Esophagus squamous epithelium (tissue), 5 donors: ENCODE measurements around the gene RYR1. TPM values are rescaled to one million over a fixed set of nuclear protein-coding genes. Genes with fewer than 3 reads are reported as not detected.
"Not testable (repeated sequence)": the region's sequence is repeated elsewhere in the genome, so short reads cannot be mapped to it uniquely, and the experiment has no call there.

ENCODE experiments used
- DNase-seq: peaks from one replicate; lab custom pipeline; 2025; lab: John Stamatoyannopoulos, UW
- H3K27ac ChIP-seq, 4 donors: fragments of 200-600 bp; sonication (generic); one replicate each; pipeline ENCODE4 v1.5.1; 2016 to 2019; ENCODE audit warnings: mild to moderate bottlenecking in 1 of 4
- H3K27me3 ChIP-seq, 4 donors: fragments of 200-600 bp; sonication (generic); 1 replicate in 3 of 4; 2 replicates in 1 of 4; pipeline versions ENCODE4 v1.5.1 to v1.6.0; 2017 to 2021; ENCODE audit warnings: antibody characterized with exemption in 1 of 4
- H3K36me3 ChIP-seq, 3 donors: fragments of 200-600 bp; sonication (generic); one replicate each; pipeline ENCODE4 v1.5.1; 2016 to 2019
- H3K4me1 ChIP-seq, 3 donors: fragments of 200-600 bp; sonication (generic); one replicate each; pipeline ENCODE4 v1.5.1; 2017 to 2019
- H3K4me3 ChIP-seq, 4 donors: fragments of 200-600 bp; sonication (generic); 1 replicate in 3 of 4; 2 replicates in 1 of 4; pipeline ENCODE4 v1.5.1; 2016 to 2019; ENCODE audit warnings: mild to moderate bottlenecking in 2 of 4, moderate library complexity in 1 of 4
- H3K9me3 ChIP-seq, 3 donors: fragments of 200-600 bp; sonication (generic); one replicate each; pipeline ENCODE4 v1.5.1; 2016 to 2019
- POLR2A ChIP-seq, 4 donors: fragments of 450-650 bp; IDR thresholded peaks; one replicate each; pipeline ENCODE4 v1.6.1; 2017; ENCODE audit warnings: antibody characterized with exemption in 4 of 4, mild to moderate bottlenecking in 4 of 4, moderate library complexity in 3 of 4
- WGBS, 2 donors: methylation state at CpG; one replicate each; pipeline ENCODE4 v1.1.5; 2018; 5-methylcytosine and 5-hydroxymethylcytosine counted together
- intact Hi-C: fragments of 100-400 bp; cut with DNase I; formaldehyde crosslinking; loops from one replicate; pipeline ENCODE4 v1.15.0; 2022
- total RNA-seq, 4 donors: library from RNA; depleted of rRNA; stranded (reverse); fragments of >200 nt; gene quantifications; one replicate each; pipeline ENCODE4 v1.1.0, GENCODE V29; 2016
- TF ChIP-seq, protein P1 (sequence below), 6 experiments: fragments of 450-650 bp in 4 of 6; fragments of 200-600 bp in 2 of 6; sonication (generic) in 2 of 6; IDR thresholded peaks; one replicate each; pipeline ENCODE4 v1.5.1; 2016 to 2019; ENCODE audit warnings: antibody characterized with exemption in 6 of 6, mild to moderate bottlenecking in 4 of 6, moderate library complexity in 4 of 6
- donor health status: DM: yes; HTN: yes; CAD: no.

Gene RYR1
- total RNA-seq, 4 donors from 2014 or later = 11.2 to 18.3 (median 13.8) TPM

DNA sequence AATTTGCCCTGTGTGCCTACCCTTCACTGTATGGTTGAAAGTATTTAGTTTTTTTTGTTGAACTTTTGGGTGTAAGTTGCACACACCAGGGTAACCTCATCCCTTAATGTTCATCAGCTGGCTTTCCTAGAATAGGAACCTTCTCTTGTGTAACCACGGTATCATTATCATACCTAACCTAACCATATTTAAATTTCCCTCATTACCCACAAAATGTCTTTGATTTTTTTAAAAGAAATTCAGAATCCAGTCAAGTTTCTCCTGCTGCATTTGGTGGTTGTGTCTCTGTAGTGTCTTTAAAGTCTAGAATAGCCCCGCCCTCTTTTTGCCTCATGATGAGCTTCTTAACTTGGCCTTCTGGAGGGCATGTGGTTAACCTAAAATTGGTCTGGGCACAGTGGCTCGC lies 80.3 kb downstream of the RYR1 start:
- H3K27me3 ChIP-seq = peaks cover 0 to 33% (median 0%) of the 10 kb centered on the region in 4 donors
- no peak overlapping the region for H3K4me3 ChIP-seq
- 56 to 75% methylated on average over 3 of the region's 3 CpGs for WGBS, 2 donors
- no peak overlapping the region for H3K27ac ChIP-seq
- peaks cover 0 to 11% (median 0%) of the 10 kb centered on the region in 3 donors for H3K4me1 ChIP-seq
- DNase-seq = no peak
- TF ChIP-seq POLR2A (IDR thresholded peaks at IDR 0.05) = no peak
- TF ChIP-seq, protein P1, sequence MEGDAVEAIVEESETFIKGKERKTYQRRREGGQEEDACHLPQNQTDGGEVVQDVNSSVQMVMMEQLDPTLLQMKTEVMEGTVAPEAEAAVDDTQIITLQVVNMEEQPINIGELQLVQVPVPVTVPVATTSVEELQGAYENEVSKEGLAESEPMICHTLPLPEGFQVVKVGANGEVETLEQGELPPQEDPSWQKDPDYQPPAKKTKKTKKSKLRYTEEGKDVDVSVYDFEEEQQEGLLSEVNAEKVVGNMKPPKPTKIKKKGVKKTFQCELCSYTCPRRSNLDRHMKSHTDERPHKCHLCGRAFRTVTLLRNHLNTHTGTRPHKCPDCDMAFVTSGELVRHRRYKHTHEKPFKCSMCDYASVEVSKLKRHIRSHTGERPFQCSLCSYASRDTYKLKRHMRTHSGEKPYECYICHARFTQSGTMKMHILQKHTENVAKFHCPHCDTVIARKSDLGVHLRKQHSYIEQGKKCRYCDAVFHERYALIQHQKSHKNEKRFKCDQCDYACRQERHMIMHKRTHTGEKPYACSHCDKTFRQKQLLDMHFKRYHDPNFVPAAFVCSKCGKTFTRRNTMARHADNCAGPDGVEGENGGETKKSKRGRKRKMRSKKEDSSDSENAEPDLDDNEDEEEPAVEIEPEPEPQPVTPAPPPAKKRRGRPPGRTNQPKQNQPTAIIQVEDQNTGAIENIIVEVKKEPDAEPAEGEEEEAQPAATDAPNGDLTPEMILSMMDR (IDR thresholded peaks at IDR 0.05) = no peak
- H3K9me3 ChIP-seq = no peaks in the 10 kb centered on the region
- H3K36me3 ChIP-seq = no peaks in the 10 kb centered on the region
- intact Hi-C loops = no loop called here

DNA sequence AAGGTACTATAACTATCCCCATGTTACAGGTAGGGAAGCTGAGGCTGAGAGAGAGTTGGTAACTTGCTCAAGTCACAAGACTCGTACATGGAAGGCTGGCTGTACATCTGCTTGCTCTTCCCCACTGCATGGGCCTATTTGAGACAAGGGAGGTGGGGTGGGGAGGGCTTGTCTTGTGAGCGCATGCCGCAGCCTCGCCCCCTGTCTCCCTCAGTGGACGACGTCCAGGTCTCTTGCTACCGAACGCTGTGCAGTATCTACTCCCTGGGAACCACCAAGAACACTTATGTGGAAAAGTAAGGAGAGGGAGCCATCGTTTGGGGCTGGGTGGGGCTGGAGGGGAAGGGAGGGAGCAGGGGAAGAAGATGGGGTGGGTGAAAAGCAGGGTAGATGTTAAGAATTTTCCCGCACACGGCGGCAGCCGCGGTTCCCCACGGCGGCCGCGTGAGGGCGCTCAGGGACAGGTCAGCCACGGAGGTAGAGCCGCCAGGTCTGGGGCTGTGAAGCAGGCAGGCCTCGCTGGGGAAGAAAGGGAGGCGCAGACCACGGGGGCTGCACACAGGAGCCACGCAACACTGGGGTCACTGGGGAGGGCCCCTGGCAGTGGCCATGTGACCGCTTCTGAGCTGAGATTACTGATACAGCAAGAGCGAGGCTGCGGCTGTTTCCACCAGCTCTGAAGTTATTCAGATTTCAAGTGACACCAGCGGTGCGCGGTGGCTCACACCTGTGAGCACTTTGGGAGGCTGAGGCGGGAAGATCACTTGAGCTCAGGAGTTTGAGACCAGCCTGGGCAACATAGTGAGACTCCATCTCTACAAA lies 81.5 kb downstream of the RYR1 start:
- intact Hi-C loops = no loop called here
- H3K27me3 ChIP-seq = peaks cover 0 to 32% (median 0%) of the 10 kb centered on the region in 4 donors
- peaks cover 0 to 11% (median 0%) of the 10 kb centered on the region in 3 donors for H3K4me1 ChIP-seq
- TF ChIP-seq POLR2A (IDR thresholded peaks at IDR 0.05) = no peak
- TF ChIP-seq, protein P1 (IDR thresholded peaks at IDR 0.05) = peak; percentile 71 to 94 (median 84)
- no peaks in the 10 kb centered on the region for H3K9me3 ChIP-seq
- WGBS, 2 donors = 23 to 26% methylated on average over 18 to 27 of the region's 32 CpGs
- no peak for DNase-seq
- H3K36me3 ChIP-seq = no peaks in the 10 kb centered on the region
- no peak overlapping the region for H3K4me3 ChIP-seq
- no peak overlapping the region for H3K27ac ChIP-seq

DNA sequence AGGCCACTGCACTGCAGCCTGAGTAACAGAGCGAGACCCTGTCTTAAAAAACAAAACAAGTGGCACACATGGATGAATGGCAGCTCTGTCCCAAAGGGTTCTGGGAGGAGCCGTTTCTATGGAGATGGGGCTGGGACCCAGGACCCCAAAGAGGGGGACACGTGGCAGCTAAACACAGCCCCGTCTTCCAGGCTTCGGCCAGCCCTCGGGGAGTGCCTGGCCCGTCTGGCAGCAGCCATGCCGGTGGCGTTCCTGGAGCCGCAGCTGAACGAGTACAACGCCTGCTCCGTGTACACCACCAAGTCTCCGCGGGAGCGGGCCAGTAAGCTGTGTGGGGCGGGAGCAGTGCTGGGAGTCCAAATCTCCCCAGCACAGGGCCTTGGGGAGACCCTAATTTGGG lies 82.4 kb downstream of the RYR1 start:
- DNase-seq = no peak
- H3K4me3 ChIP-seq = no peak overlapping the region
- intact Hi-C loops = no loop called here
- peaks cover 0 to 23% (median 0%) of the 10 kb centered on the region in 4 donors for H3K27me3 ChIP-seq
- TF ChIP-seq, protein P1 (IDR thresholded peaks at IDR 0.05) = no peak
- no peak for TF ChIP-seq POLR2A (IDR thresholded peaks at IDR 0.05)
- WGBS, 2 donors = 67 to 73% methylated on average over 4 to 8 of the region's 17 CpGs
- no peaks in the 10 kb centered on the region for H3K9me3 ChIP-seq
- no peak overlapping the region for H3K27ac ChIP-seq
- no peaks in the 10 kb centered on the region for H3K36me3 ChIP-seq
- H3K4me1 ChIP-seq = peaks cover 0 to 11% (median 0%) of the 10 kb centered on the region in 3 donors

DNA sequence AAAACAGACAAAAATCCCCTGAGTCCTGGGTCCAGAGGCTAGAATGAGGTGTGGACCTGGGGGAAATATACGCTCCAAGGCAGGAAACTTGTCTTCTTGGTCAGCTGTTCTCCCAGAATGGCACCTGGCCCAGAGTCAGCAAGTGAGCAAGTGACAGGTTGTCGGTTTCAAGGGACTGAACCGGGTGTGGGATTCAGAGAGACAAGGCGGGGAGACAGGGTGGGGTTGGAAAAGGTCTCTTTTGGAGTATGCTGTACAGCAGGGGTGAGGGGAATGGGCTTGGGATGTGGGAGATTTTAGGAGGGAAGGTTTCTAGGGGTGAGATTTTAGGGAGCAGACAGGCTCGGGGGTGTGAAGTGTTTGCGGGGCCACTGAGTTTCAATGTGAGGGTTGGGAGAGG lies 83.3 kb downstream of the RYR1 start:
- H3K9me3 ChIP-seq = no peaks in the 10 kb centered on the region
- no peak overlapping the region for H3K27ac ChIP-seq
- WGBS, 2 donors = 68 to 80% methylated on average over 6 of the region's 6 CpGs
- intact Hi-C loops = no loop called here
- peaks cover 0 to 16% (median 0%) of the 10 kb centered on the region in 4 donors for H3K27me3 ChIP-seq
- peaks cover 0 to 11% (median 0%) of the 10 kb centered on the region in 3 donors for H3K4me1 ChIP-seq
- no peak for DNase-seq
- H3K4me3 ChIP-seq = no peak overlapping the region
- TF ChIP-seq, protein P1 (IDR thresholded peaks at IDR 0.05) = no peak
- TF ChIP-seq POLR2A (IDR thresholded peaks at IDR 0.05) = no peak
- H3K36me3 ChIP-seq = no peaks in the 10 kb centered on the region

DNA sequence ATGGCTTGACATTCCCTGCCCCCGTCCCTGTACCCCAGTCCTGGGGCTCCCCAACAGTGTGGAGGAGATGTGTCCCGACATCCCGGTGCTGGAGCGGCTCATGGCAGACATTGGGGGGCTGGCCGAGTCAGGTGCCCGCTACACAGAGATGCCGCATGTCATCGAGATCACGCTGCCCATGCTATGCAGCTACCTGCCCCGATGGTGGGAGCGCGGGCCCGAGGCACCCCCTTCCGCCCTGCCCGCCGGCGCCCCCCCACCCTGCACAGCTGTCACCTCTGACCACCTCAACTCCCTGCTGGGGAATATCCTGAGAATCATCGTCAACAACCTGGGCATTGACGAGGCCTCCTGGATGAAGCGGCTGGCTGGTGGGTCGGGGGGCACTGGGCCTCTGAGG lies 83.8 kb downstream of the RYR1 start:
- no peak for DNase-seq
- no peak overlapping the region for H3K27ac ChIP-seq
- TF ChIP-seq, protein P1 (IDR thresholded peaks at IDR 0.05) = no peak
- no peak for TF ChIP-seq POLR2A (IDR thresholded peaks at IDR 0.05)
- intact Hi-C loops = no loop called here
- no peaks in the 10 kb centered on the region for H3K36me3 ChIP-seq
- H3K4me1 ChIP-seq = peaks cover 0 to 11% (median 0%) of the 10 kb centered on the region in 3 donors
- peaks cover 0 to 11% (median 0%) of the 10 kb centered on the region in 4 donors for H3K27me3 ChIP-seq
- no peaks in the 10 kb centered on the region for H3K9me3 ChIP-seq
- WGBS, 2 donors = 80 to 95% methylated on average over 1 to 9 of the region's 21 CpGs
- H3K4me3 ChIP-seq = no peak overlapping the region

DNA sequence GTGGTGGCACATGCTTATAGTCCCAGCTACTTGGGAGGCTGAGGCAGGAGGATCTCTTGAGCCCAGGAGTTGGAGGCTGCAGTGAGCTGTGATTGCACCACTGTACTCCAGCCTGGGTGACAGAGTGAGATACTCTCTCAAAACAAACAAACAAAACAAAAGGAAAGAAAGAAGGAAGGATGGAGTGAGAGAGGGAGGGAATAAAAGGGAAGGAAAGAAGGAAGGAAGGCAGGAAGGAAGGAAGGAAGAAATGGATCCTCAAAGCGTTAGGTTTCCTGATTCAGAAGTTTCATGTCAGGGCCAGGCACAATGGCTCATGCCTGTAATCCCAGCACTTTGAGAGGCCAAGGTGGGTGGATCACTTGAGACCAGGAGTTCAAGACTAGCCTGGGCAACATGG lies 84.5 kb downstream of the RYR1 start:
- H3K27me3 ChIP-seq, DNase-seq, H3K4me3 ChIP-seq, H3K36me3 ChIP-seq, H3K27ac ChIP-seq, intact Hi-C loops, H3K9me3 ChIP-seq: not testable (repeated sequence)
- peaks cover 0 to 11% (median 0%) of the 10 kb centered on the region in 3 donors for H3K4me1 ChIP-seq
- WGBS, 2 donors = 41 to 60% methylated on average over 1 of the region's 1 CpG
